Caco-2 (cell line): ENCODE measurements around the gene OR10A5. TPM values are rescaled to one million over a fixed set of nuclear protein-coding genes. Genes with fewer than 3 reads are reported as not detected.

Experiments used
- BruUV-seq: library from RNA; stranded (reverse); fragments of 400-500 nt; replicated peaks from 2 replicates; lab custom pipeline; 2021; lab: Mats Ljungman, UMichigan
- CTCF ChIA-PET: fragments of 300-600 bp; sonication (Branson Sonifier 250); formaldehyde crosslinking; loops from one replicate; lab custom pipeline; 2022; ENCODE audit warnings: antibody characterized with exemption; lab: Charles Lee
- POLR2A ChIA-PET: fragments of 300-600 bp; sonication (Branson Sonifier 250); formaldehyde crosslinking; loops from one replicate; lab custom pipeline; 2022; ENCODE audit warnings: antibody characterized with exemption; lab: Charles Lee
- DNase-seq, 2 experiments: peaks; one replicate each; pipeline versions ENCODE4 v3.0.0 to v3.0.0-alpha.2; 2020 to 2022
- H3K27me3 ChIP-seq: replicated peaks from 2 replicates; pipeline ENCODE4 v1.6.0; 2011; ENCODE audit warnings: low read length; ENCODE audit not compliant: control insufficient read depth, insufficient read depth
- H3K36me3 ChIP-seq: 2 replicates; pipeline ENCODE4 v1.5.1; 2011; ENCODE audit warnings: low read length; ENCODE audit not compliant: control insufficient read depth, insufficient read depth
- H3K4me1 ChIP-seq: fragments of 250-450 bp; sonication (Bioruptor Pico); 2 replicates; pipeline ENCODE4 v1.5.1; 2020; ENCODE audit warnings: mild to moderate bottlenecking
- H3K4me3 ChIP-seq: 2 replicates; pipeline ENCODE4 v1.5.1; 2011; ENCODE audit warnings: low read depth, mild to moderate bottlenecking, control low read depth, low read length
- H3K9me3 ChIP-seq: fragments of 250-450 bp; sonication (Bioruptor Pico); 2 replicates; pipeline ENCODE4 v1.5.1; 2020; ENCODE audit warnings: mild to moderate bottlenecking, moderate library complexity
- H3K27ac Mint-ChIP-seq: one replicate; pipeline ENCODE4 v1.8.0; 2022; ENCODE audit warnings: mixed read lengths; ENCODE audit not compliant: unreplicated experiment
- H3K27me3 Mint-ChIP-seq: one replicate; pipeline ENCODE4 v1.8.0; 2022; ENCODE audit warnings: mixed read lengths; ENCODE audit not compliant: insufficient read depth, unreplicated experiment
- H3K36me3 Mint-ChIP-seq: one replicate; pipeline ENCODE4 v1.8.0; 2022; ENCODE audit warnings: mild to moderate bottlenecking, mixed read lengths; ENCODE audit not compliant: insufficient read depth, unreplicated experiment
- H3K4me1 Mint-ChIP-seq: one replicate; pipeline ENCODE4 v1.8.0; 2022; ENCODE audit warnings: low read depth, mixed read lengths; ENCODE audit not compliant: unreplicated experiment
- H3K4me3 Mint-ChIP-seq: one replicate; pipeline ENCODE4 v1.8.0; 2022; ENCODE audit warnings: mild to moderate bottlenecking, moderate library complexity, mixed read lengths; ENCODE audit not compliant: unreplicated experiment
- H3K9me3 Mint-ChIP-seq: one replicate; pipeline ENCODE4 v1.8.0; 2022; ENCODE audit warnings: mixed read lengths; ENCODE audit not compliant: unreplicated experiment
- intact Hi-C: fragments of 100-400 bp; cut with micrococcal nuclease; formaldehyde crosslinking; loops from one replicate; pipeline ENCODE4 v1.10.0; 2022; ENCODE audit not compliant: unreplicated experiment
- total RNA-seq: library from RNA; stranded (reverse); gene quantifications from 2 replicates; pipeline ENCODE4 v1.2.3, GENCODE V29; 2022
- TF ChIP-seq, protein P1 (sequence below), 2 experiments: fragments of 200-600 bp in 1 of 2; IDR thresholded peaks; 1 replicate in 1 of 2; 2 replicates in 1 of 2; pipeline versions ENCODE4 v1.5.1 to v1.8.0; 2011 to 2022; ENCODE audit warnings: antibody characterized with exemption in 1 of 2, control low read depth in 1 of 2, inconsistent platforms in 1 of 2, low read depth in 1 of 2, low read length in 1 of 2, mild to moderate bottlenecking in 1 of 2, moderate library complexity in 1 of 2; ENCODE audit not compliant: insufficient read depth in 1 of 2, severe bottlenecking in 1 of 2, unreplicated experiment in 1 of 2

The OR10A5 gene
- total RNA-seq, 1 experiment from 2014 or later = not detected

DNA sequence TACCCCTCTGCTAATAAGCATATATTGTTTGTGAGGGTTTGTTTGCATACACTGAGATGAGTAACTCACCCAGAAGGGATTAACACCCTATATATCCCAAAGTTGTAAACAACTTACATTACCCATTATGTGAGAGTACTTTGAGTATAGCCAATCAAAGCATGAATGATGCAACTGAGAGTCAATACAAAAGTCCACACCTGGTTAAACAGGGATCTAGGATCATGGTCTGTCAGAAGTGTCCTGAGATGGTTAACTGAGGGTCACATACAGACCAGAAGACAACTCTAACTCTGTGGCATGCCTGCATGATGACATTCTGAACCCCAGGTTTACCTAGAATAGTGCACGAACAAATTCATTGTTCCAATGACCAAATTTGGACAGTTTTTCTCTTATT is 17.4 kb upstream of the OR10A5 start:
- H3K4me1 ChIP-seq = no peaks in the 10 kb centered on the region

DNA sequence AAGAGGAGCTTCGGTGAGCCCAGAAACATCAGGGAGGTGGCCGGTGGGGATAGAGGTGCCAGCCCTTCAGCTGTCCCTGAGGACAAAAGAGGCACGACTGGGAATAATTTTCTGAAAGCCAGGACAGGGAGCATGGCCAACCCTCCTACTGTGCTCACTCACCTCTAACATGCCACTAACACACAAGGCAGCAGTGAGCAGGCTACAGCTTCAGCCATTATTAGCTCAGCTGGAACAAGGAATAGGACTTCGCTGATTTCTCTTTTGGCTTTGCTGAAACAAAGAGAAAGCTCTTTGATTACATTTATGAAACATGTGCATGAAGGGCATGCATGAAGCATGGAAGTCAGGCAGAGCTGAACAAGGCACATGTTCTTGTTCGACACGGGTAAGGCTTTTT is 12.1 kb upstream of the OR10A5 start:
- no peaks in the 10 kb centered on the region for H3K4me1 ChIP-seq
- Mint-ChIP-seq H3K36me3 (no peaks in the 10 kb centered on the region), H3K4me1 (no peaks in the 10 kb centered on the region), H3K27ac (no peak overlapping the region), H3K9me3 (no peaks in the 10 kb centered on the region), H3K27me3 (peaks cover 5% of the 10 kb centered on the region), H3K4me3 (no peak overlapping the region)
- no peak overlapping the region for H3K4me3 ChIP-seq
- ChIA-PET POLR2A (no interaction called here), CTCF (interaction anchor here (0.8 kb wide), 1 partner anchor 21 kb away, joined by 3 read pairs; no protein-coding TSS in a partner anchor)
- H3K27me3 ChIP-seq = no peaks in the 10 kb centered on the region
- no TSS peak for BruUV-seq
- no peaks in the 10 kb centered on the region for H3K9me3 ChIP-seq
- no peak for DNase-seq
- TF ChIP-seq, protein P1, sequence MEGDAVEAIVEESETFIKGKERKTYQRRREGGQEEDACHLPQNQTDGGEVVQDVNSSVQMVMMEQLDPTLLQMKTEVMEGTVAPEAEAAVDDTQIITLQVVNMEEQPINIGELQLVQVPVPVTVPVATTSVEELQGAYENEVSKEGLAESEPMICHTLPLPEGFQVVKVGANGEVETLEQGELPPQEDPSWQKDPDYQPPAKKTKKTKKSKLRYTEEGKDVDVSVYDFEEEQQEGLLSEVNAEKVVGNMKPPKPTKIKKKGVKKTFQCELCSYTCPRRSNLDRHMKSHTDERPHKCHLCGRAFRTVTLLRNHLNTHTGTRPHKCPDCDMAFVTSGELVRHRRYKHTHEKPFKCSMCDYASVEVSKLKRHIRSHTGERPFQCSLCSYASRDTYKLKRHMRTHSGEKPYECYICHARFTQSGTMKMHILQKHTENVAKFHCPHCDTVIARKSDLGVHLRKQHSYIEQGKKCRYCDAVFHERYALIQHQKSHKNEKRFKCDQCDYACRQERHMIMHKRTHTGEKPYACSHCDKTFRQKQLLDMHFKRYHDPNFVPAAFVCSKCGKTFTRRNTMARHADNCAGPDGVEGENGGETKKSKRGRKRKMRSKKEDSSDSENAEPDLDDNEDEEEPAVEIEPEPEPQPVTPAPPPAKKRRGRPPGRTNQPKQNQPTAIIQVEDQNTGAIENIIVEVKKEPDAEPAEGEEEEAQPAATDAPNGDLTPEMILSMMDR (IDR thresholded peaks at IDR 0.05; ENCODE audit: insufficient read depth in 1 of 2, low read depth in 1 of 2, low read length in 1 of 2, severe bottlenecking in 1 of 2, unreplicated experiment in 1 of 2) = no peak
- no peaks in the 10 kb centered on the region for H3K36me3 ChIP-seq
- intact Hi-C loops = no loop called here

More for the DNA sequence above, 17.4 kb upstream of the OR10A5 start:
- no peaks in the 10 kb centered on the region for H3K4me1 Mint-ChIP-seq
- no peak overlapping the region for H3K4me3 Mint-ChIP-seq
- H3K9me3 Mint-ChIP-seq = no peaks in the 10 kb centered on the region
- ChIA-PET POLR2A (no interaction called here), CTCF (no interaction called here)
- TF ChIP-seq, protein P1 (IDR thresholded peaks at IDR 0.05; ENCODE audit: insufficient read depth in 1 of 2, low read depth in 1 of 2, low read length in 1 of 2, severe bottlenecking in 1 of 2, unreplicated experiment in 1 of 2) = no peak
- DNase-seq = no peak
- peaks cover 5% of the 10 kb centered on the region for H3K27me3 Mint-ChIP-seq
- BruUV-seq = no TSS peak
- no peak overlapping the region for H3K4me3 ChIP-seq
- H3K36me3 Mint-ChIP-seq = no peaks in the 10 kb centered on the region
- H3K27ac Mint-ChIP-seq = no peak overlapping the region
- H3K27me3 ChIP-seq = 0 out of 2 replicates have a peak, but pooled peaks cover 2% of the 10 kb centered on the region
- no peaks in the 10 kb centered on the region for H3K36me3 ChIP-seq
- H3K9me3 ChIP-seq = no peaks in the 10 kb centered on the region
- intact Hi-C loops = no loop called here

DNA sequence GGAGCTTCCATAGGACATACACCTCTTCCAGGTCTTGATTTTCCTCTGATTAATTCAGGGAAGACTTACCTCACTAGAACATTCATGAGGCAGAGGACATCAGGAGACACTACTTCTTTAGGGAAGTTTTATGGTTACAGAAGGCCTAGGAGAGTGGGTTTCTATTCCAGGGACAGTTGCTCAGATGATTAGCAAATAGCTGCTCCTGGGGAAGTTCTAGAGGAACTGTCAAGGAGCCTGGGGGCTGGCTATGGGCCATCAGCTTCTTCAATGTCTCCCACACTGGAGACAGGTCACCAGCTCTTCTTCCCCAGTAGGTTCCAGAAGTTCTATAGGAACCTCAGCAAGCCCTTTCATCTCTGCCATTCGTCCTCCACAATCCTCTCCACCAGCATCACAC is 11.5 kb upstream of the OR10A5 start:
- no peaks in the 10 kb centered on the region for H3K9me3 Mint-ChIP-seq
- Histone ChIP-seq H3K27me3 (no peaks in the 10 kb centered on the region), H3K36me3 (no peaks in the 10 kb centered on the region), H3K4me3 (no peak overlapping the region), H3K4me1 (no peaks in the 10 kb centered on the region), H3K9me3 (no peaks in the 10 kb centered on the region)
- TF ChIP-seq, protein P1 (IDR thresholded peaks at IDR 0.05; ENCODE audit: insufficient read depth in 1 of 2, low read depth in 1 of 2, low read length in 1 of 2, severe bottlenecking in 1 of 2, unreplicated experiment in 1 of 2) = no peak
- no peak for DNase-seq
- CTCF ChIA-PET = interaction anchor here (0.8 kb wide), 1 partner anchor 21 kb away, joined by 3 read pairs; no protein-coding TSS in a partner anchor
- H3K36me3 Mint-ChIP-seq = no peaks in the 10 kb centered on the region
- H3K27ac Mint-ChIP-seq = no peak overlapping the region
- no TSS peak for BruUV-seq
- no peak overlapping the region for H3K4me3 Mint-ChIP-seq
- POLR2A ChIA-PET = no interaction called here
- H3K27me3 Mint-ChIP-seq = peaks cover 5% of the 10 kb centered on the region
- intact Hi-C loops = no loop called here
- H3K4me1 Mint-ChIP-seq = no peaks in the 10 kb centered on the region
